GM12801 (cell line): ENCODE measurements around the gene CHRNB2.

Source experiments
- CTCF ChIP-seq: IDR thresholded peaks from one replicate; pipeline ENCODE4 v1.5.1; 2011; ENCODE audit warnings: control low read depth; ENCODE audit not compliant: insufficient read length; ENCODE audit errors: extremely low read depth

The CHRNB2 gene

GRCh38 chr1:154568157-154568815, 708 bp downstream of the CHRNB2 start:
- no peak for TF ChIP-seq CTCF

- TF ChIP-seq CTCF, result no peak
These were observed 3.8 kb downstream of the CHRNB2 start for GRCh38 chr1:154571244-154571963.

GRCh38 chr1:154571964-154572288, 4.3 kb downstream of the CHRNB2 start:
- TF ChIP-seq CTCF, result no peak

GRCh38 chr1:154572468-154573167, 5.0 kb downstream of the CHRNB2 start:
- TF ChIP-seq CTCF, result no peak

- no peak for TF ChIP-seq CTCF
These were observed 5.6 kb downstream of the CHRNB2 start for GRCh38 chr1:154573168-154573510.

- no peak for TF ChIP-seq CTCF
These were observed 7.1 kb downstream of the CHRNB2 start for GRCh38 chr1:154574716-154575115.

GRCh38 chr1:154575147-154575927, 7.8 kb downstream of the CHRNB2 start:
- TF ChIP-seq CTCF, result no peak
